ENCODE data around the gene CCDC196.

CCDC196 gene

GRCh38 chr14:66509874-66510273 is 23.7 kb downstream of the CCDC196 start:
- Histone ChIP-seq H3K4me3 (ENCODE audit: low read depth in 1 of 2, low read length in 2 of 2) (peak overlapping the region in 1 of 2 experiments; percentile 94; a peak in 1 of 4 replicates), H3K4me2 (ENCODE audit: insufficient read depth, low read length) (peak overlapping the region; percentile 92), H3K4me1 (ENCODE audit: insufficient read depth, low read length) (peaks cover 57% of the 10 kb centered on the region), H3K9ac (ENCODE audit: low read depth, low read length) (no peak overlapping the region), H3K36me3 (ENCODE audit: insufficient read depth, low read length) (no peaks in the 10 kb centered on the region; the same call in 1 of the 2 replicates), H3K27ac (ENCODE audit: low read length) (no peak overlapping the region), H4K20me1 (ENCODE audit: insufficient read depth, low read length) (peaks cover 40% of the 10 kb centered on the region), H3K27me3 (ENCODE audit: insufficient read depth, low read length, poor library complexity) (peaks cover 17% of the 10 kb centered on the region), H3K9me3 (ENCODE audit: insufficient read depth, low read length, severe bottlenecking) (no peaks in the 10 kb centered on the region), H2AFZ (ENCODE audit: low read depth, low read length) (no peak overlapping the region), H3K79me2 (ENCODE audit: insufficient read depth, low read length) (peaks cover 66% of the 10 kb centered on the region)
- DNase-seq = no peak
- TF ChIP-seq EZH2 (IDR thresholded peaks at IDR 0.05; ENCODE audit: borderline replicate concordance, low read depth, low read length, severe bottlenecking) (no peak), CTCF (IDR thresholded peaks at IDR 0.05; ENCODE audit: borderline replicate concordance, extremely low read depth, low read length, poor library complexity, severe bottlenecking) (no peak)
- ATAC-seq (ENCODE audit: insufficient read depth, low read depth) = no peak

GRCh38 chr14:66511849-66512248 is 25.7 kb downstream of the CCDC196 start:
- Histone ChIP-seq H4K20me1 (ENCODE audit: insufficient read depth, low read length) (peaks cover 44% of the 10 kb centered on the region), H2AFZ (ENCODE audit: low read depth, low read length) (no peak overlapping the region), H3K9me3 (ENCODE audit: insufficient read depth, low read length, severe bottlenecking) (no peaks in the 10 kb centered on the region), H3K4me1 (ENCODE audit: insufficient read depth, low read length) (peaks cover 45% of the 10 kb centered on the region), H3K36me3 (ENCODE audit: insufficient read depth, low read length) (no peaks in the 10 kb centered on the region; the same call in 1 of the 2 replicates), H3K4me2 (ENCODE audit: insufficient read depth, low read length) (peak overlapping the region; percentile 19; the same call in 1 of the 2 replicates), H3K79me2 (ENCODE audit: insufficient read depth, low read length) (peaks cover 84% of the 10 kb centered on the region), H3K27ac (ENCODE audit: low read length) (no peak overlapping the region), H3K4me3 (ENCODE audit: low read depth in 1 of 2, low read length in 2 of 2) (no peak overlapping the region), H3K27me3 (ENCODE audit: insufficient read depth, low read length, poor library complexity) (peaks cover 17% of the 10 kb centered on the region), H3K9ac (ENCODE audit: low read depth, low read length) (no peak overlapping the region)
- TF ChIP-seq CTCF (IDR thresholded peaks at IDR 0.05; ENCODE audit: borderline replicate concordance, extremely low read depth, low read length, poor library complexity, severe bottlenecking) (no peak), EZH2 (IDR thresholded peaks at IDR 0.05; ENCODE audit: borderline replicate concordance, low read depth, low read length, severe bottlenecking) (no peak)
- no peak for DNase-seq
- ATAC-seq (ENCODE audit: insufficient read depth, low read depth) = no peak

GRCh38 chr14:66514213-66514612 is 28.0 kb downstream of the CCDC196 start:
- ATAC-seq (ENCODE audit: insufficient read depth, low read depth) (no peak), DNase-seq (no peak)
- Histone ChIP-seq H3K4me1 (ENCODE audit: insufficient read depth, low read length) (peaks cover 37% of the 10 kb centered on the region), H3K27me3 (ENCODE audit: insufficient read depth, low read length, poor library complexity) (peaks cover 8% of the 10 kb centered on the region), H3K4me3 (ENCODE audit: low read depth in 1 of 2, low read length in 2 of 2) (no peak overlapping the region), H2AFZ (ENCODE audit: low read depth, low read length) (no peak overlapping the region), H4K20me1 (ENCODE audit: insufficient read depth, low read length) (peaks cover 40% of the 10 kb centered on the region), H3K9ac (ENCODE audit: low read depth, low read length) (no peak overlapping the region), H3K79me2 (ENCODE audit: insufficient read depth, low read length) (peaks cover 80% of the 10 kb centered on the region), H3K27ac (ENCODE audit: low read length) (no peak overlapping the region), H3K36me3 (ENCODE audit: insufficient read depth, low read length) (no peaks in the 10 kb centered on the region), H3K4me2 (ENCODE audit: insufficient read depth, low read length) (no peak overlapping the region), H3K9me3 (ENCODE audit: insufficient read depth, low read length, severe bottlenecking) (no peaks in the 10 kb centered on the region)
- TF ChIP-seq EZH2 (IDR thresholded peaks at IDR 0.05; ENCODE audit: borderline replicate concordance, low read depth, low read length, severe bottlenecking) (no peak), CTCF (IDR thresholded peaks at IDR 0.05; ENCODE audit: borderline replicate concordance, extremely low read depth, low read length, poor library complexity, severe bottlenecking) (no peak)

GRCh38 chr14:66530526-66530925 is 44.4 kb downstream of the CCDC196 start:
- peaks cover 39% of the 10 kb centered on the region for H3K79me2 ChIP-seq (ENCODE audit: insufficient read depth, low read length)
- TF ChIP-seq CTCF (IDR thresholded peaks at IDR 0.05; ENCODE audit: borderline replicate concordance, extremely low read depth, low read length, poor library complexity, severe bottlenecking) = no peak
- no peak for TF ChIP-seq EZH2 (IDR thresholded peaks at IDR 0.05; ENCODE audit: borderline replicate concordance, low read depth, low read length, severe bottlenecking)
- no peaks in the 10 kb centered on the region for H3K9me3 ChIP-seq (ENCODE audit: insufficient read depth, low read length, severe bottlenecking)
- no peaks in the 10 kb centered on the region for H3K36me3 ChIP-seq (ENCODE audit: insufficient read depth, low read length)
- no peak overlapping the region for H3K9ac ChIP-seq (ENCODE audit: low read depth, low read length)
- peaks cover 10% of the 10 kb centered on the region; the same call in 1 of the 2 replicates for H4K20me1 ChIP-seq (ENCODE audit: insufficient read depth, low read length)
- H2AFZ ChIP-seq (ENCODE audit: low read depth, low read length) = no peak overlapping the region
- ATAC-seq (ENCODE audit: insufficient read depth, low read depth) (no peak), DNase-seq (no peak)
- H3K27me3 ChIP-seq (ENCODE audit: insufficient read depth, low read length, poor library complexity) = no peaks in the 10 kb centered on the region
- no peak overlapping the region for H3K4me2 ChIP-seq (ENCODE audit: insufficient read depth, low read length)
- H3K4me3 ChIP-seq (ENCODE audit: low read depth in 1 of 2, low read length in 2 of 2) = no peak overlapping the region
- H3K4me1 ChIP-seq (ENCODE audit: insufficient read depth, low read length) = no peaks in the 10 kb centered on the region
- no peak overlapping the region for H3K27ac ChIP-seq (ENCODE audit: low read length)

Data from DND-41 (cell line).